Measurements from ENCODE around the gene EEA1. TPM values are rescaled to one million over a fixed set of nuclear protein-coding genes. Genes with fewer than 3 reads are reported as not detected.
A peak's percentile ranks its signal among the peaks of the same experiment; 100 is the strongest.

The EEA1 gene
- total and polyA plus RNA-seq, 4 donors, result 5.3 to 56.7 (median 24.6) TPM

DNA sequence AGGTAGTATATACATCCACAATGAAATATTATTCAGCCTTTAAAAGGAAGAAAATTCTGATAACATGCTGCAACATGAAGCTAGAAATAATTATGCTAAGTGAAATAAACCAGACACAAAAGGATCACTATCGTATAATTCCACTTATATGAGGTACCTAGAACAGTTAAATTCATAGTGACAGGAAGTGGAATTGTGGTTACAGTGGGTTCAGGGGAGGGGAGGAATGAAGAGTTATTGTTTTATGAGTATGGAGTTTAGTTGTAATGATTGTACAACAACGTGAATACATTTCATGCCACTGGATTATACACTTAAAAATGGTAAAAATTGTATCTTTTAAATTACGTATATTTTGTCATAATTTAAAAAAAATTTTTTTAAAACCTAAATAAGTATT, 21.0 kb downstream of the EEA1 start:
- no peak overlapping the region for H3K27ac ChIP-seq (ENCODE audit: low read depth in 1 of 2, low read length in 2 of 2)
- no peaks in the 10 kb centered on the region for H3K36me3 ChIP-seq (ENCODE audit: control insufficient read depth in 1 of 2, insufficient read depth in 2 of 2, low read length in 1 of 2)
- H3K4me1 ChIP-seq (ENCODE audit: control insufficient read depth in 1 of 2, insufficient read depth in 2 of 2, low read length in 2 of 2), result no peaks in the 10 kb centered on the region
- H3K27me3 ChIP-seq (ENCODE audit: control insufficient read depth in 1 of 2, insufficient read depth in 2 of 2, low read length in 1 of 2), result no peaks in the 10 kb centered on the region
- H3K4me3 ChIP-seq (ENCODE audit: low read length in 2 of 2), result no peak overlapping the region
- 75 to 83% methylated on average over 3 of the region's 3 CpGs for WGBS, 2 donors
- intact Hi-C loops (cut with DNase I), result no loop called here
- no peaks in the 10 kb centered on the region for H3K9me3 ChIP-seq (ENCODE audit: control insufficient read depth, low read length)
- DNase-seq (no peak), ATAC-seq (ENCODE audit: low FRiP score) (no peak)

DNA sequence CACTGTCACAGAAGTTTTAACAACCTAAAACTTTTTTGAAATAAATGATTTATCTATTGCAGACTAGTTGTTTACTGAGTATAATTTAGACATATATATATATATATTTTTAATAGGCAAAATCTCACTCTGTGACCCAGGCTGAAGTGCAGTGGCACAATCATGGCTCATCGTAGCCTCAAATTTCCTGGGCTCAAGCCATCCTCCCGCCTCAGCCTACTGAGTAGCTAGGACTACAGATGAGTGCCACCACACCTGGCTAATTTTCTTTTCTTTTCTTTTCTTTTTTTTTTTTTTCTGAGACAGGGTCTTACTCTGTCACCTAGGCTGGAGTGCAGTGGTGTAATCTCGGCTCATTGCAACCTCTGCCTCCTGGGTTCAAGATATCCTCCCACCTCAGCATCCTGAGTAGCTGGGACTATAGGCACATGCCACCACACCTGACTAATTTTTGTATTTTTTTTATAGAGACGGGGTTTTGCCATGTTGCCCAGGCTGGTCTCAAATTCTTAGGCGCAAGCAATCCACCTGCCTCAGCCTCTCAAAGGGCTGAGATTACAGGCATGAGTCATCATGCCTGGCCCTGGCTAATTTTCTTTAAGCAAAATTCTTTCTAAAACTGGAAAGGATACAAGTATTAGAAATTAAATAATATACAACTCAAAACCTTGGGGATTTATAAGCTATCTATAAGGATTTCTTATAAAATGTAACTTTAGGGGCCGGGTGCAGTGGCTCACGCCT, 23.1 kb downstream of the EEA1 start:
- Histone ChIP-seq H3K9me3 (ENCODE audit: control insufficient read depth, low read length) (no peaks in the 10 kb centered on the region), H3K4me3 (ENCODE audit: low read length in 2 of 2) (no peak overlapping the region), H3K27ac (ENCODE audit: low read depth in 1 of 2, low read length in 2 of 2) (no peak overlapping the region), H3K36me3 (ENCODE audit: control insufficient read depth in 1 of 2, insufficient read depth in 2 of 2, low read length in 1 of 2) (no peaks in the 10 kb centered on the region), H3K27me3 (ENCODE audit: control insufficient read depth in 1 of 2, insufficient read depth in 2 of 2, low read length in 1 of 2) (no peaks in the 10 kb centered on the region), H3K4me1 (ENCODE audit: control insufficient read depth in 1 of 2, insufficient read depth in 2 of 2, low read length in 2 of 2) (no peaks in the 10 kb centered on the region)
- ATAC-seq (ENCODE audit: low FRiP score) (no peak), DNase-seq (no peak)
- intact Hi-C loops (cut with DNase I), result no loop called here
- WGBS, 2 donors, result 67 to 83% methylated on average over 7 of the region's 7 CpGs

DNA sequence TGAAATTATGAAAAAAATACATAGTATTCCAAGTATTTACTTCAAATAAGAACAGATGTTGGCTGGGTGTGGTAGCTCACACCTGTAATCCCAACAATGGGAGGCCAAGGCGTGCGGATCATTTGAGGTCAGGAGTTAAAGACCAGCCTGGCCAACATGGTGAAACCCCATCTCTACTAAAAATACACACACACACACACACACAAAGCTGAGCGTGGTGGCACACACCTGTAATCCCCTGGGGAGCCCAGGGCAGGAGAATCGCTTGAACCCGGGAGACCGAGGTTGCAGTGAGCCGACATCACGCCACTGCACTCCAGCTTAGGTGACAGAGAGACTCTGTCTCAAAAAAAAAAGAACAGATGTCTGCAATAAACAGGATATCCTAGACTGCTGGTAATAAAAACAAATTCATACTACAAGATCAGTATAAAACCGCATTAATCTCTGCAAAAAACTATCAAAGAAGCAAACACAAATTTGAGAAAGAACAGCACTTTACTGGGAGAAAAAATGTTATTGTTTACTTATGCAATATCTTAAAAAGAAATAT, 23.8 kb downstream of the EEA1 start:
- Histone ChIP-seq H3K9me3 (ENCODE audit: control insufficient read depth, low read length) (no peaks in the 10 kb centered on the region), H3K4me1 (ENCODE audit: control insufficient read depth in 1 of 2, insufficient read depth in 2 of 2, low read length in 2 of 2) (no peaks in the 10 kb centered on the region), H3K4me3 (ENCODE audit: low read length in 2 of 2) (no peak overlapping the region), H3K27me3 (ENCODE audit: control insufficient read depth in 1 of 2, insufficient read depth in 2 of 2, low read length in 1 of 2) (no peaks in the 10 kb centered on the region), H3K27ac (ENCODE audit: low read depth in 1 of 2, low read length in 2 of 2) (no peak overlapping the region), H3K36me3 (ENCODE audit: control insufficient read depth in 1 of 2, insufficient read depth in 2 of 2, low read length in 1 of 2) (no peaks in the 10 kb centered on the region)
- DNase-seq (no peak), ATAC-seq (ENCODE audit: low FRiP score) (no peak)
- intact Hi-C loops (cut with DNase I), result no loop called here
- 93 to 94% methylated on average over 9 of the region's 9 CpGs for WGBS, 2 donors

DNA sequence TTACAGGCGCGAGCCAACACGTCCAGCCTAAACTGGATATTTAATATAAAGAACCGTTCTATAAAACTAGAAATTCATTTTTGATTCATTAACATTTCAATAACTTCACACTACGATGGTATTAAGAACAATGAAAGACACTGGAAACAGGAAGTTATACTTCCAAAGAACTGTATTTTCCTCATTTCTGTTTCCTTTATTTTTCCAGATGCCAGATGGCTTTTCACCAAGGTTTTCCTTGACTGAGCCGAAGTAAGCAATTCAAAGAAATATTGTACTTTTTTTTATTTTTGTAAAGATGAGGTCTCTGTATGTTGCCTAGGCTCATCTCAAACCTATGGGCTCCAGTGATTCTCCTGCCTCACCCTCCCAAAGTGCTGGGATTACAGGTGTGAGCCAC, 28.2 kb downstream of the EEA1 start:
- Histone ChIP-seq H3K9me3 (ENCODE audit: control insufficient read depth, low read length) (no peaks in the 10 kb centered on the region), H3K4me3 (ENCODE audit: low read length in 2 of 2) (no peak overlapping the region), H3K27ac (ENCODE audit: low read depth in 1 of 2, low read length in 2 of 2) (no peak overlapping the region), H3K27me3 (ENCODE audit: control insufficient read depth in 1 of 2, insufficient read depth in 2 of 2, low read length in 1 of 2) (no peaks in the 10 kb centered on the region), H3K36me3 (ENCODE audit: control insufficient read depth in 1 of 2, insufficient read depth in 2 of 2, low read length in 1 of 2) (no peaks in the 10 kb centered on the region), H3K4me1 (ENCODE audit: control insufficient read depth in 1 of 2, insufficient read depth in 2 of 2, low read length in 2 of 2) (peaks cover 0 to 5% of the 10 kb centered on the region in 2 donors)
- WGBS, 2 donors, result 81 to 84% methylated on average over 6 of the region's 6 CpGs
- intact Hi-C loops (cut with DNase I), result no loop called here
- ATAC-seq (ENCODE audit: low FRiP score), result no peak
- no peak for DNase-seq

DNA sequence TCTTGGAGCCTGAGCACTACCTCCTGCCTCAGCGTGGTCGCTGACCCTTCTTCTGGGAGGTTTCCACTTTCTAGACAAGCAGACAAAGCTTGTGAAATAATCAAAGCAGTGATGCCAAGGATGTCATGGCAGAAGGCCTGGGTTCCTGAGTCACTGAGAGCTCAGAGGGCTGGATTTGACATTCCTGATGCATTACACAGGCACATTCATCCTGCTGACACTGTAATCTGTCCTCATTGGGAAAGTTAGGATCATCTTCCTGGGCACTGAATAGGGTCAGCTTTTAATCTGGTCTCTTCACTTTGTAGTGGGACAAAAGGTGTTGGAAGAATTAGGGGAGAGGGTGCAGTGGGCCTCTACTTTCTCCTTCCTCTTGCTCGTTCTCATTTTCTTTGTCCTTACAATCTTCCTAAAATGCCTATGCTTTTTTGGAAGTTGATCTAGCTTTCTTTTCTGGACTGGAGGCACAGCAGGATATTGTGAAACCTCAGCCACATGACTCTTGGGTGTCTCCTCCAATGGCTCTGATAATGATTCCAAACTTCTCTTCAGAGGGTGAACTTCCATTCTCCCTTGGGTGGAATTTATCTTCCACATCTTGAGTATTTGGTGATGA, 29.6 kb downstream of the EEA1 start:
- DNase-seq (peak; percentile 87 to 88), ATAC-seq (ENCODE audit: low FRiP score) (peak; percentile 95)
- Histone ChIP-seq H3K9me3 (ENCODE audit: control insufficient read depth, low read length) (no peaks in the 10 kb centered on the region), H3K27me3 (ENCODE audit: control insufficient read depth in 1 of 2, insufficient read depth in 2 of 2, low read length in 1 of 2) (no peaks in the 10 kb centered on the region), H3K4me3 (ENCODE audit: low read length in 2 of 2) (peak overlapping the region in 1 of 2 donors; percentile 48), H3K36me3 (ENCODE audit: control insufficient read depth in 1 of 2, insufficient read depth in 2 of 2, low read length in 1 of 2) (no peaks in the 10 kb centered on the region), H3K27ac (ENCODE audit: low read depth in 1 of 2, low read length in 2 of 2) (peak overlapping the region; percentile 76 to 83), H3K4me1 (ENCODE audit: control insufficient read depth in 1 of 2, insufficient read depth in 2 of 2, low read length in 2 of 2) (peaks cover 0 to 5% of the 10 kb centered on the region in 2 donors)
- intact Hi-C loops (cut with DNase I), result no loop called here
- 0 to 9% methylated on average over 3 of the region's 3 CpGs for WGBS, 2 donors

DNA sequence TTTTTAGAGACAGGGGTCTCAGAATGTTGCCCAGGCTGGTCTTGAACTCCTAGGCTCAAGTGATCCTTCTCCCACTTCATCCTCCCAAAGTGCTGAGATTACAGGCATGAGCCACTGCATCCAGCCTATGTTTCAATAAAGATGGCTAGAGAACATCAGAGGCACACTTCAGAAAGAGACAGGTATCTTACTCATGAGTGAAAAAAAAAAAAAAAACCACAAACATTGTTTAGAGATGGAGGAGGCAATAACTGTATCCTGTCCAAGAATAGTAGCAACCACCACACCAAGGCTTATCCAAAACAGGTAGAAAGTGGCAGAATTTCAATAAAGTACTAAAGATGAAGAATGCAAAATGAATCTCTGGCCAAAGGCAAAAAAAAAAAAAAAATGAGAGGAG, 30.3 kb downstream of the EEA1 start:
- Histone ChIP-seq H3K9me3 (ENCODE audit: control insufficient read depth, low read length) (no peaks in the 10 kb centered on the region), H3K36me3 (ENCODE audit: control insufficient read depth in 1 of 2, insufficient read depth in 2 of 2, low read length in 1 of 2) (no peaks in the 10 kb centered on the region), H3K4me1 (ENCODE audit: control insufficient read depth in 1 of 2, insufficient read depth in 2 of 2, low read length in 2 of 2) (peaks cover 0 to 5% of the 10 kb centered on the region in 2 donors), H3K27ac (ENCODE audit: low read depth in 1 of 2, low read length in 2 of 2) (peak overlapping the region; percentile 45 to 83), H3K4me3 (ENCODE audit: low read length in 2 of 2) (no peak overlapping the region), H3K27me3 (ENCODE audit: control insufficient read depth in 1 of 2, insufficient read depth in 2 of 2, low read length in 1 of 2) (no peaks in the 10 kb centered on the region)
- ATAC-seq (ENCODE audit: low FRiP score) (no peak), DNase-seq (no peak)
- intact Hi-C loops (cut with DNase I), result no loop called here

DNA sequence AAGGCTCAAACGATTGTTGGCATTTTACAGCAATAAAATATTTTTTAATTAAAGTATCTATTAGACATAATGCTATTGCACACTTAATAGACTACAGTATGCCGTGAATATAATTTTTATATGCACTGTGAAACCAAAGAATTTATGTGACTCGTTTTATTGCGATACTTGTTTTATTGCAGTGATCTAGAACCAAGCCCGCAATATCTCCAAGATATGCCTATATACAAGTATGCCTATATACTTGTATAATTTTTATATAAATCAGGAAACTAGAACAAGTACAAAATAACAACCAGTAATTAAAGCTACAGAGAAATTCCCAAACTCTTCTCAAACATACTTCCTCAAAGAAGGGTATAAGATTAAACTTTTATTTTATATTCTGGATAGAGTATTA, 31.3 kb downstream of the EEA1 start:
- H3K4me3 ChIP-seq (ENCODE audit: low read length in 2 of 2), result no peak overlapping the region
- H3K4me1 ChIP-seq (ENCODE audit: control insufficient read depth in 1 of 2, insufficient read depth in 2 of 2, low read length in 2 of 2), result peaks cover 0 to 5% of the 10 kb centered on the region in 2 donors
- intact Hi-C loops (cut with DNase I), result no loop called here
- H3K27me3 ChIP-seq (ENCODE audit: control insufficient read depth in 1 of 2, insufficient read depth in 2 of 2, low read length in 1 of 2), result no peaks in the 10 kb centered on the region
- H3K9me3 ChIP-seq (ENCODE audit: control insufficient read depth, low read length), result no peaks in the 10 kb centered on the region
- no peak overlapping the region for H3K27ac ChIP-seq (ENCODE audit: low read depth in 1 of 2, low read length in 2 of 2)
- ATAC-seq (ENCODE audit: low FRiP score), result no peak
- no peak for DNase-seq
- no peaks in the 10 kb centered on the region for H3K36me3 ChIP-seq (ENCODE audit: control insufficient read depth in 1 of 2, insufficient read depth in 2 of 2, low read length in 1 of 2)
- WGBS, 2 donors, result 96 to 98% methylated on average over 5 of the region's 5 CpGs

DNA sequence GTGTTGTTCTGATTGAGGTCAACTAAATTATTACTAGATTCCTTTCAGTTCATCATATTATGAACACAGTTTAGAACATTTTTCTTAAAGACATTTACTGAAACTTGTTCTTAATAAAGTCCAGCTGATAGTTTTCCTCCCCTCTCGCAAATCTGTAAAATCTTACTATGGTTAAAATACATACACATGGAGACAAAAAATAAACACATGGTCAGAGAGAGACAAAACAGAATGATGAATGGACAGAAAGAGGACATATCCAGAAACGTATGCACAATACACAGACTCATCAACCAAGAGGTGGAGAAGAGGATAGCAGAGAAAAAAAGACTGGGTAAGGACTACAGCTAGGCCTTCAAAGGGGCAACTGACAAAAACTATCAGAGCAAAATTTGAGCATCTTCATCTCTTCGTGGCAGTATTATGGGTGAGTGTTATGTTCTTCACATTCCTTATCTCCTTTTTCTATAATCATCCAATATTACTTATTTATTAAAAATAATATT, 38.4 kb downstream of the EEA1 start:
- no peaks in the 10 kb centered on the region for H3K4me1 ChIP-seq (ENCODE audit: control insufficient read depth in 1 of 2, insufficient read depth in 2 of 2, low read length in 2 of 2)
- H3K36me3 ChIP-seq (ENCODE audit: control insufficient read depth in 1 of 2, insufficient read depth in 2 of 2, low read length in 1 of 2), result no peaks in the 10 kb centered on the region
- DNase-seq, result no peak
- no peak overlapping the region for H3K4me3 ChIP-seq (ENCODE audit: low read length in 2 of 2)
- intact Hi-C loops (cut with DNase I), result no loop called here
- no peak overlapping the region for H3K27ac ChIP-seq (ENCODE audit: low read depth in 1 of 2, low read length in 2 of 2)
- ATAC-seq (ENCODE audit: low FRiP score), result no peak
- H3K9me3 ChIP-seq (ENCODE audit: control insufficient read depth, low read length), result no peaks in the 10 kb centered on the region
- 82 to 86% methylated on average over 3 of the region's 3 CpGs for WGBS, 2 donors
- H3K27me3 ChIP-seq (ENCODE audit: control insufficient read depth in 1 of 2, insufficient read depth in 2 of 2, low read length in 1 of 2), result no peaks in the 10 kb centered on the region

DNA sequence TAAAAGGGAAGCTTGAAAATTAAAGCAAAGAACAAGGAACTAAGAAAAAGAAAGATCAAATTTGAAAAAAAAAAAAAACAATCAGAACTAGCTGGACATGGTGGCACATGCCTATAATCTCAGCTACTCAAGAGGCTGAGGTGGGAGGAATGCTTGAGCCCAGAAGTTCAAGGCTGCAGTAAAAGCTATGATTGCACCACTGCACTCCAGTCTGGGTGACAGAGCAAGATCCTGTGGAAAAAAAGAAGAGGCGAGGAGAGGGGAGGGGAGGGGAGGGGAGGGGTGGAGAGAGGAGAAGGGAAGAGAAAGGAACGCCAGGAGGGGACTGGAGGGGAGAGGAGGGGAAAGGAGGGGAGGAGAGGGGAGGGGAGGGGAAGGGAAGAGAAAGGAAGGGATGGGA, 43.0 kb downstream of the EEA1 start:
- DNase-seq (no peak), ATAC-seq (ENCODE audit: low FRiP score) (no peak)
- no peak overlapping the region for H3K4me3 ChIP-seq (ENCODE audit: low read length in 2 of 2)
- H3K27ac ChIP-seq (ENCODE audit: low read depth in 1 of 2, low read length in 2 of 2), result no peak overlapping the region
- no peaks in the 10 kb centered on the region for H3K36me3 ChIP-seq (ENCODE audit: control insufficient read depth in 1 of 2, insufficient read depth in 2 of 2, low read length in 1 of 2)
- no peaks in the 10 kb centered on the region for H3K4me1 ChIP-seq (ENCODE audit: control insufficient read depth in 1 of 2, insufficient read depth in 2 of 2, low read length in 2 of 2)
- WGBS, 2 donors, result 97% methylated on average over 1 of the region's 2 CpGs; no CpG with 5 or more reads in 1 of the 2 donors
- H3K27me3 ChIP-seq (ENCODE audit: control insufficient read depth in 1 of 2, insufficient read depth in 2 of 2, low read length in 1 of 2), result no peaks in the 10 kb centered on the region
- H3K9me3 ChIP-seq (ENCODE audit: control insufficient read depth, low read length), result no peaks in the 10 kb centered on the region
- intact Hi-C loops (cut with DNase I), result no loop called here
